ENCODE data around the gene PTBP3. TPM values are rescaled to one million over a fixed set of nuclear protein-coding genes. Genes with fewer than 3 reads are reported as not detected.

PTBP3 gene
- total RNA-seq, 1 donor from 2014 or later: 108 TPM

GRCh38 chr9:112322701-112323377 lies 10.6 kb downstream of the PTBP3 start:
- Mint-ChIP-seq H3K27ac (ENCODE audit: unreplicated experiment) (no peak overlapping the region), H3K4me3 (ENCODE audit: unreplicated experiment) (no peak overlapping the region), H3K36me3 (ENCODE audit: low read depth, unreplicated experiment) (no peaks in the 10 kb centered on the region), H3K27me3 (ENCODE audit: low read depth, unreplicated experiment) (no peaks in the 10 kb centered on the region), H3K4me1 (ENCODE audit: low read depth, unreplicated experiment) (peaks cover 11% of the 10 kb centered on the region), H3K9me3 (ENCODE audit: unreplicated experiment) (no peaks in the 10 kb centered on the region)
- TF ChIP-seq EZH2 (IDR thresholded peaks at IDR 0.05; ENCODE audit: insufficient read depth, low read length): no peak
- FAIRE-seq (no peak), DNase-seq (ENCODE audit: low read depth) (no peak)
- H3K27me3 ChIP-seq (ENCODE audit: insufficient read depth, low read length): no peaks in the 10 kb centered on the region
- H3K4me1 ChIP-seq (ENCODE audit: insufficient read depth, low read length): no peaks in the 10 kb centered on the region
- peaks cover 97% of the 10 kb centered on the region for H3K79me2 ChIP-seq (ENCODE audit: insufficient read depth, low read length)
- no peak overlapping the region for H3K9ac ChIP-seq (ENCODE audit: low read length)
- H3K36me3 ChIP-seq (ENCODE audit: insufficient read depth, low read length): no peaks in the 10 kb centered on the region
- H3K27ac ChIP-seq (ENCODE audit: low read depth, low read length): no peak overlapping the region
- no peak overlapping the region for H2AFZ ChIP-seq (ENCODE audit: low read depth, low read length)
- peaks cover 90% of the 10 kb centered on the region for H4K20me1 ChIP-seq (ENCODE audit: insufficient read depth, low read length)
- H3K4me3 ChIP-seq (ENCODE audit: insufficient read depth, low read depth, low read length): no peak overlapping the region
- no peak overlapping the region for H3K4me2 ChIP-seq (ENCODE audit: low read length)
- H3K9me3 ChIP-seq (ENCODE audit: insufficient read depth, low read depth, low read length): no peaks in the 10 kb centered on the region

- no peak overlapping the region for H3K4me2 ChIP-seq (ENCODE audit: low read length)
- no peak overlapping the region for H2AFZ ChIP-seq (ENCODE audit: low read depth, low read length)
- H4K20me1 ChIP-seq (ENCODE audit: insufficient read depth, low read length): peaks cover 88% of the 10 kb centered on the region
- H3K27ac ChIP-seq (ENCODE audit: low read depth, low read length): no peak overlapping the region
- Mint-ChIP-seq H3K4me3 (ENCODE audit: unreplicated experiment) (no peak overlapping the region), H3K36me3 (ENCODE audit: low read depth, unreplicated experiment) (peaks cover 4% of the 10 kb centered on the region), H3K27ac (ENCODE audit: unreplicated experiment) (no peak overlapping the region), H3K27me3 (ENCODE audit: low read depth, unreplicated experiment) (no peaks in the 10 kb centered on the region), H3K9me3 (ENCODE audit: unreplicated experiment) (no peaks in the 10 kb centered on the region), H3K4me1 (ENCODE audit: low read depth, unreplicated experiment) (peaks cover 20% of the 10 kb centered on the region)
- H3K36me3 ChIP-seq (ENCODE audit: insufficient read depth, low read length): no peaks in the 10 kb centered on the region
- H3K4me1 ChIP-seq (ENCODE audit: insufficient read depth, low read length): no peaks in the 10 kb centered on the region
- no peak overlapping the region for H3K9ac ChIP-seq (ENCODE audit: low read length)
- H3K27me3 ChIP-seq (ENCODE audit: insufficient read depth, low read length): no peaks in the 10 kb centered on the region
- H3K9me3 ChIP-seq (ENCODE audit: insufficient read depth, low read depth, low read length): no peaks in the 10 kb centered on the region
- peaks cover 95% of the 10 kb centered on the region for H3K79me2 ChIP-seq (ENCODE audit: insufficient read depth, low read length)
- DNase-seq (ENCODE audit: low read depth) (no peak), FAIRE-seq (no peak)
- no peak overlapping the region for H3K4me3 ChIP-seq (ENCODE audit: insufficient read depth, low read depth, low read length)
- TF ChIP-seq CTCF (IDR thresholded peaks at IDR 0.05; ENCODE audit: insufficient read depth, low read depth, low read length) (no peak), EZH2 (IDR thresholded peaks at IDR 0.05; ENCODE audit: insufficient read depth, low read length) (no peak)
Observed at GRCh38 chr9:112316258-112316943, 17.0 kb downstream of the PTBP3 start.

- Mint-ChIP-seq H3K4me1 (ENCODE audit: low read depth, unreplicated experiment) (peaks cover 22% of the 10 kb centered on the region), H3K27ac (ENCODE audit: unreplicated experiment) (no peak overlapping the region), H3K4me3 (ENCODE audit: unreplicated experiment) (no peak overlapping the region), H3K9me3 (ENCODE audit: unreplicated experiment) (no peaks in the 10 kb centered on the region), H3K27me3 (ENCODE audit: low read depth, unreplicated experiment) (no peaks in the 10 kb centered on the region), H3K36me3 (ENCODE audit: low read depth, unreplicated experiment) (peaks cover 4% of the 10 kb centered on the region)
- Histone ChIP-seq H3K27me3 (ENCODE audit: insufficient read depth, low read length) (no peaks in the 10 kb centered on the region), H2AFZ (ENCODE audit: low read depth, low read length) (no peak overlapping the region), H3K4me3 (ENCODE audit: insufficient read depth, low read depth, low read length) (no peak overlapping the region), H3K4me2 (ENCODE audit: low read length) (no peak overlapping the region), H3K79me2 (ENCODE audit: insufficient read depth, low read length) (peaks cover 96% of the 10 kb centered on the region), H3K27ac (ENCODE audit: low read depth, low read length) (no peak overlapping the region), H4K20me1 (ENCODE audit: insufficient read depth, low read length) (peaks cover 93% of the 10 kb centered on the region), H3K4me1 (ENCODE audit: insufficient read depth, low read length) (no peaks in the 10 kb centered on the region), H3K9me3 (ENCODE audit: insufficient read depth, low read depth, low read length) (no peaks in the 10 kb centered on the region), H3K36me3 (ENCODE audit: insufficient read depth, low read length) (no peaks in the 10 kb centered on the region), H3K9ac (ENCODE audit: low read length) (no peak overlapping the region)
- TF ChIP-seq CTCF (IDR thresholded peaks at IDR 0.05; ENCODE audit: insufficient read depth, low read depth, low read length) (no peak), EZH2 (IDR thresholded peaks at IDR 0.05; ENCODE audit: insufficient read depth, low read length) (no peak)
- no peak for DNase-seq (ENCODE audit: low read depth)
- no peak for FAIRE-seq
Observed at GRCh38 chr9:112315331-112316257, 17.8 kb downstream of the PTBP3 start.

All from astrocyte (in vitro differentiated cells and primary cell).